ENCODE results near the gene KLHL30. TPM values are rescaled to one million over a fixed set of nuclear protein-coding genes. Genes with fewer than 3 reads are reported as not detected.

Gene KLHL30
- total and polyA plus RNA-seq, 5 experiments from 2014 or later, result not detected

GRCh38 chr2:238155761-238156694 is 17.6 kb downstream of the KLHL30 start:
- POLR2A ChIA-PET, result no interaction called here
- H3K9me3 Mint-ChIP-seq, result no peaks in the 10 kb centered on the region
- H3K4me1 Mint-ChIP-seq, result peaks cover 7 to 16% (median 16%) of the 10 kb centered on the region in 4 donors
- H3K4me3 Mint-ChIP-seq, result no peak overlapping the region
- peaks cover 3 to 19% (median 10%) of the 10 kb centered on the region in 5 donors for H3K27me3 Mint-ChIP-seq
- ATAC-seq, result no peak
- H3K27ac Mint-ChIP-seq, result no peak overlapping the region
- H3K36me3 Mint-ChIP-seq, result no peaks in the 10 kb centered on the region
- peak in 1 of 10 donors; percentile 24 for DNase-seq

GRCh38 chr2:238157506-238158017 is 19.1 kb downstream of the KLHL30 start:
- H3K27me3 Mint-ChIP-seq, result peaks cover 3 to 25% (median 10%) of the 10 kb centered on the region in 5 donors
- DNase-seq, result no peak

GRCh38 chr2:238158018-238158508 is 19.6 kb downstream of the KLHL30 start:
- POLR2A ChIA-PET, result no interaction called here
- DNase-seq (peak in 1 of 10 donors; percentile 43), ATAC-seq (no peak)
- Mint-ChIP-seq H3K27ac (no peak overlapping the region), H3K9me3 (no peaks in the 10 kb centered on the region), H3K4me1 (peaks cover 7 to 16% (median 16%) of the 10 kb centered on the region in 4 donors), H3K27me3 (peaks cover 3 to 25% (median 10%) of the 10 kb centered on the region in 5 donors), H3K4me3 (peak overlapping the region in 7 of 10 donors; percentile 15 to 60 (median 22)), H3K36me3 (no peaks in the 10 kb centered on the region)

More at GRCh38 chr2:238157506-238158017, 19.1 kb downstream of the KLHL30 start:
- POLR2A ChIA-PET, result no interaction called here
- Mint-ChIP-seq H3K9me3 (no peaks in the 10 kb centered on the region), H3K4me3 (peak overlapping the region in 5 of 10 donors; percentile 18 to 43 (median 31)), H3K4me1 (peaks cover 7 to 16% (median 16%) of the 10 kb centered on the region in 4 donors), H3K36me3 (no peaks in the 10 kb centered on the region), H3K27ac (no peak overlapping the region)
- ATAC-seq, result no peak

- Mint-ChIP-seq H3K36me3 (no peaks in the 10 kb centered on the region), H3K27me3 (peaks cover 3 to 25% (median 10%) of the 10 kb centered on the region in 5 donors), H3K4me1 (peaks cover 7 to 16% (median 16%) of the 10 kb centered on the region in 4 donors), H3K27ac (peak within 1 kb of the TSS in 2 of 10 donors; percentile 7 to 32), H3K4me3 (peak within 1 kb of the TSS; percentile 51 to 85 (median 74)), H3K9me3 (no peaks in the 10 kb centered on the region)
- ATAC-seq (peak; percentile 70 to 85), DNase-seq (peak in 7 of 10 donors; percentile 19 to 63 (median 44))
- POLR2A ChIA-PET, result no interaction called here
These were observed 20.1 kb downstream of the KLHL30 start, which contains the start of gene ERFE for GRCh38 chr2:238158509-238159070. ERFE (plus strand) TSS chr2:238158970; CDS start chr2:238159008, 38 bp downstream.

DNA sequence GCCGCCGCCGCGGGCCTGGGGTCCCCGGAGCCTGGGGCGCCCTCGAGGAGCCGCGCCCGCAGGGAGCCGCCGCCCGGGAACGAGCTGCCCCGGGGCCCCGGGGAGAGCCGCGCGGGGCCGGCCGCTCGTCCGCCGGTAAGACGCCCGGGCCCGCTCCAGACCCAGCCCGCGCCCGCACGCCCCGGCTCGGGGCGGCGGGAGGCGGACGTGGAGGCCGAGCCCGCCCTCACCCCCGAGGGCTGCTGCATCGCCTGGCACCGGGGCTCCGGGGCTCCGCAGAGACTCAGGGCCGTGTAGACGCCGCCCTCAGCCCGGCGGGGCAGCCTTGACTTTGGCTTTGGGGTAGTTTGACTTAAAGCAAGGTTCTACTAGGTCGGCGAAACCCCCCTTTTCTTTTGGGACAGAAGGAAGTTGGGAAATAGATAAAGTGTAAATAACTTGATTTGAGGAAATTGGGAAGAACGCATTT is 20.6 kb downstream of the KLHL30 start:
- H3K36me3 Mint-ChIP-seq, result no peaks in the 10 kb centered on the region
- peaks cover 7 to 16% (median 16%) of the 10 kb centered on the region in 4 donors for H3K4me1 Mint-ChIP-seq
- H3K4me3 Mint-ChIP-seq, result peak overlapping the region; percentile 51 to 85 (median 74)
- ATAC-seq, result peak; percentile 66 to 69
- peaks cover 3 to 25% (median 10%) of the 10 kb centered on the region in 5 donors for H3K27me3 Mint-ChIP-seq
- H3K27ac Mint-ChIP-seq, result peak overlapping the region in 1 of 10 donors; percentile 7
- POLR2A ChIA-PET, result no interaction called here
- H3K9me3 Mint-ChIP-seq, result no peaks in the 10 kb centered on the region
- peak in 3 of 10 donors; percentile 24 to 60 (median 26) for DNase-seq

DNA sequence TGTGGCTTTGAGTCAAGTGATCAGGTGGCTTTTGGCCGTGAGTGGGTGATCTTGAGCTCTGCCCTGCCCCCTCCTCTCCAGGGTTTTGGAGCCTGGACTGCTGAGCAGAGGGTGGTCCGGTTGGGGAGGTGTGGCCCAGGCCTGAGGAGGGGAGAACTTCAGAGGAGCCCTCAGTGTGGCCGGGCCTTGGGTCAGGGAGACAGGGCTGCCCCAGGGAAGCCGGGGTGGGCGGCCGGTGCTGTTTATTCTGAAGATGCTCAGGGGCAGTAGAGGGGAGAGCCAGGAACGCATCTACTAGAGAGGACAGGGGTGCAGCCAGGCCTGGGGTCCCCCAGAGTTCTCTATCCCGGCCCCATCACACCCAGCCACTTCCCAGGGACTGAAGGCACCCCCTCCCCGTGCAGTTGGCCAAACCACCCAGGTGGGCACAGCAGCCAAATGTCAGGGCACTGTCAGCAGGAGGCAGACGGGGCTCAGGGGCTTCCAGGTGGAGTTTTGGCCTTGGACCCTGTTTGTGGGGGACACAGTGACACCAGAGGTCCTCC is 21.3 kb downstream of the KLHL30 start:
- no peaks in the 10 kb centered on the region for H3K9me3 Mint-ChIP-seq

GRCh38 chr2:238160206-238161129 is 22.0 kb downstream of the KLHL30 start:
- Mint-ChIP-seq H3K36me3 (peaks cover 0 to under 1% (median 0%) of the 10 kb centered on the region in 3 donors), H3K27me3 (peaks cover 5 to 37% (median 20%) of the 10 kb centered on the region in 5 donors), H3K4me1 (peaks cover 7 to 23% (median 18%) of the 10 kb centered on the region in 4 donors), H3K9me3 (no peaks in the 10 kb centered on the region), H3K4me3 (peak overlapping the region in 5 of 10 donors; percentile 14 to 76 (median 50)), H3K27ac (peak overlapping the region in 1 of 10 donors; percentile 78)
- POLR2A ChIA-PET, result no interaction called here
- DNase-seq (peak in 3 of 10 donors; percentile 12 to 63 (median 21)), ATAC-seq (peak in 1 of 2 donors; percentile 47)

More for the DNA sequence above, 21.3 kb downstream of the KLHL30 start:
- Mint-ChIP-seq H3K4me1 (peaks cover 7 to 18% (median 16%) of the 10 kb centered on the region in 4 donors), H3K36me3 (no peaks in the 10 kb centered on the region), H3K27ac (peak overlapping the region in 3 of 10 donors; percentile 7 to 78 (median 32)), H3K4me3 (peak overlapping the region; percentile 51 to 85 (median 74)), H3K27me3 (peaks cover 3 to 30% (median 14%) of the 10 kb centered on the region in 5 donors)
- DNase-seq (peak in 1 of 10 donors; percentile 61), ATAC-seq (no peak)
- POLR2A ChIA-PET, result no interaction called here

DNA sequence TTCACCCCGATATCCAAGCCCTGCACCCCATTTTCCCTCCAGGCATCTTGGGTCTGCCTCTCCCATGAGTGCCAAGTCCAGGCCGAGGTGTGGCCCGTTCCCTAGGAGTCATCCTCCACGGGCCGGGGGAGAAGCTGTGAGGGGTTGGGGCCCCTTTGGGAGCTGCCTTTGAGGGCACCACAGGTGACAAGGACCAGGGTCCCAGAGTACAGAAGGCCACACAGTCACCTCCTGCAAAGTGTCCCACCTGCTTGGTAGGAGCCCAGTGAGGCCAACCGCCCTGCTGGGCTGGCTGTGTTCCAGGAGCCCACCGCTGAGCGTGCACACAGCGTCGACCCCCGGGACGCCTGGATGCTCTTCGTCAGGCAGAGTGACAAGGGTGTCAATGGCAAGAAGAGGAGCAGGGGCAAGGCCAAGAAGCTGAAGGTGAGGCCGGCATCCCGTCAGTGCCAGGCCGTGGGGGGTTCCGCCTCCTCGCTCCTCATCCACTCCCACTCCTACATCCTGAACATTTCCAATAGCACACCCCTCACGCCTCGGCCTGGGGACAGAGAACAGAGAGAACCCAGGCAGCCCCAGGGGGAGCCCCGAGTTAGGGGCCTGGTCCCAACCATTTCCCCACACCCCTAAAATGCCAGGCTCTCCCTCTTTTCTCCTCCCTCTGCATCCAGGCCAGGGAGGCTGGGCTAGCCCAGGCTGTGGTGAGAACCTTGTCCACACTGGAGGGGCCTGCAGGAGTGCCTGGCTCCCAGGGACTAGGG is 23.0 kb downstream of the KLHL30 start:
- Mint-ChIP-seq H3K4me1 (peaks cover 7 to 23% (median 18%) of the 10 kb centered on the region in 4 donors), H3K4me3 (peak overlapping the region in 1 of 10 donors; percentile 12), H3K27me3 (peaks cover 5 to 37% (median 20%) of the 10 kb centered on the region in 5 donors), H3K27ac (no peak overlapping the region), H3K36me3 (peaks cover 0 to 2% (median 0%) of the 10 kb centered on the region in 3 donors), H3K9me3 (no peaks in the 10 kb centered on the region)
- ATAC-seq, result no peak
- POLR2A ChIA-PET, result no interaction called here
- DNase-seq, result peak in 1 of 10 donors; percentile 30

DNA sequence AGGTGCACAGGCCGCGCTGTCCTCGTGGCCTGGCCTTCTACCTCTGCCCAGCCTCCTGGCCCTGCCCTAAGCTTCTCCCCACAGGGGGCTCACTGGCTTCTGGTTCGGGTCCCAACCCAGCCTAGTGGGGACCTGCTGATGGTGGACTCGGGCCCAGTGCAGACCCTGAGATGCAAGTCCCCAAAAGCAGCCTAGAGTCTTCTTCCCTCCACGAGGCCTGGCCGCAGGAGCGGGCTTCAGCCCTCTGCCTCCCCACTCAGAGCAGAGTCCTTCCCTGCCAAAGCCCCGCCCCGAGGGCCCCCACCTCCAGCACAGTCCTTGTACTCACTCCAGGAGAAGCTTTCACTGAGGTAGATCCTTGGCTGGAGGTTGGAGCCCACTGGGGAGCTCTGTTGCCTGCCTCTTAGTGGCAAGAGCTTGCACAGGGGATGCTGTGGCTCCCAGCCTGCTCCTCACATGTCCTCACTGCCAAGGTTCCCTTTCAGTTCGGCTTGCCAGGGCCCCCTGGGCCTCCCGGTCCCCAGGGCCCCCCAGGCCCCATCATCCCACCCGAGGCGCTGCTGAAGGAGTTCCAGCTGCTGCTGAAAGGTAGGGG is 23.9 kb downstream of the KLHL30 start:
- peaks cover 5 to 37% (median 19%) of the 10 kb centered on the region in 5 donors for H3K27me3 Mint-ChIP-seq
- DNase-seq, result peak in 1 of 10 donors; percentile 61
- H3K4me1 Mint-ChIP-seq, result peaks cover 7 to 23% (median 18%) of the 10 kb centered on the region in 4 donors
- no peak overlapping the region for H3K27ac Mint-ChIP-seq
- no peak for ATAC-seq
- no peaks in the 10 kb centered on the region for H3K9me3 Mint-ChIP-seq
- H3K36me3 Mint-ChIP-seq, result peaks cover 0 to 2% (median 0%) of the 10 kb centered on the region in 3 donors
- POLR2A ChIA-PET, result no interaction called here
- no peak overlapping the region for H3K4me3 Mint-ChIP-seq

DNA sequence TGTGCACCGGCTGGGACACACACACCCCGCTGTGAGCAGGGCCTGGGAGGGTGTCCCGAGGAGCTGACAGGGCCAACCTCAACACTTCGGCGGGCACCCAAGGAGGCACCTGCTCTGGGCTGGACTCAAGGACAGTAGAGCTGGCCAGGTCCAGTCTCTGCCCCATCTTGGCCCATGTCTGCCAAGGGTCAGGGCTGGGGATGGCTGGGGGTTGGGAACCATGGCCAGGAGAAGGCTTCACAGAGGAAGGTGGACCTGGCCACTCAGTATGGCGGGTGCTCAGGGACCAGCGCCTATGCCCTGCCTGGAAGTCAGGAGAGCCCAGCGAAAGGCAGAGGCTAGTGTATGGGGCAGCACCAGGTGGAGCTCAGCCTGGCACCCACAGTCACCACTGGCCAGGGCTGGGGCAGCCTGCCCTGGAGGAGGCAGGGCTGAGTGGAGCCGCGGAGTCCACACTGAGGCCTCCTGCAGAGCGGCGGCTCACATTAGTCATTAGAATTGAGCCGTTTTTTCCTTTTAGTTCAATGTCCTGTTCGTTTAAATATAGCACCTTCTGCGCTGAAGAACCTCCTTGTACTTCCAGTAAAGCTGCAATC is 24.5 kb downstream of the KLHL30 start:
- Mint-ChIP-seq H3K27ac (no peak overlapping the region), H3K4me1 (peaks cover 7 to 23% (median 18%) of the 10 kb centered on the region in 4 donors), H3K4me3 (no peak overlapping the region), H3K9me3 (no peaks in the 10 kb centered on the region), H3K27me3 (peaks cover 5 to 37% (median 17%) of the 10 kb centered on the region in 5 donors), H3K36me3 (peaks cover 0 to 7% (median 0%) of the 10 kb centered on the region in 3 donors)
- DNase-seq (no peak), ATAC-seq (no peak)
- POLR2A ChIA-PET, result no interaction called here

All from naive thymus-derived CD8-positive, alpha-beta T cell (primary cell).